Right atrium auricular region (tissue), 2 donors: Measurements from ENCODE around the gene ESRRB. TPM values are rescaled to one million over a fixed set of nuclear protein-coding genes. Genes with fewer than 3 reads are reported as not detected.

ENCODE experiments used
- DNase-seq: peaks from one replicate; pipeline ENCODE4 v3.0.0-alpha.2; 2019; ENCODE audit warnings: low spot score
- H3K27ac ChIP-seq, 2 donors: fragments of 200-600 bp; sonication (generic); 1 replicate in 1 of 2; 2 replicates in 1 of 2; pipeline ENCODE4 v1.5.1; 2016 to 2019
- H3K27me3 ChIP-seq, 2 donors: fragments of 200-600 bp; sonication (generic); one replicate each; pipeline versions ENCODE4 v1.5.1 to v1.6.0; 2017 to 2019
- H3K36me3 ChIP-seq: fragments of 200-600 bp; sonication (generic); one replicate; pipeline ENCODE4 v1.5.1; 2016
- H3K4me1 ChIP-seq, 2 donors: fragments of 200-600 bp; sonication (generic); one replicate each; pipeline versions ENCODE4 v1.5.1 to v1.6.0; 2017 to 2019
- H3K4me3 ChIP-seq, 2 donors: fragments of 200-600 bp; sonication (generic); 1 replicate in 1 of 2; 2 replicates in 1 of 2; pipeline ENCODE4 v1.5.1; 2017 to 2019; ENCODE audit warnings: mild to moderate bottlenecking in 1 of 2, moderate library complexity in 1 of 2
- H3K9me3 ChIP-seq, 2 donors: fragments of 200-600 bp; sonication (generic); one replicate each; pipeline ENCODE4 v1.5.1; 2019
- CTCF ChIP-seq, 2 donors: fragments of 200-600 bp; sonication (generic); IDR thresholded peaks; one replicate each; pipeline ENCODE4 v1.5.1; 2019; ENCODE audit warnings: antibody characterized with exemption in 2 of 2
- total RNA-seq, 2 donors: library from RNA; depleted of rRNA; stranded (reverse); fragments of >200 nt; gene quantifications; one replicate each; pipeline ENCODE4 v1.1.0, GENCODE V29; 2016

Gene ESRRB
- total RNA-seq, 2 donors from 2014 or later = 10.0 to 14.8 TPM

- Histone ChIP-seq H3K36me3 (no peaks in the 10 kb centered on the region), H3K4me3 (no peak overlapping the region), H3K27me3 (no peaks in the 10 kb centered on the region), H3K27ac (no peak overlapping the region), H3K9me3 (no peaks in the 10 kb centered on the region), H3K4me1 (peaks cover 0 to 7% of the 10 kb centered on the region in 2 donors)
- no peak for DNase-seq
- TF ChIP-seq CTCF (IDR thresholded peaks at IDR 0.05) = no peak
Observed at GRCh38 chr14:76510181-76510580, 134.2 kb downstream of the ESRRB start.

GRCh38 chr14:76514213-76514998 lies 138.5 kb downstream of the ESRRB start:
- Histone ChIP-seq H3K4me3 (no peak overlapping the region), H3K9me3 (no peaks in the 10 kb centered on the region), H3K27ac (no peak overlapping the region), H3K4me1 (peaks cover 0 to 7% of the 10 kb centered on the region in 2 donors), H3K27me3 (no peaks in the 10 kb centered on the region), H3K36me3 (no peaks in the 10 kb centered on the region)
- DNase-seq = no peak
- no peak for TF ChIP-seq CTCF (IDR thresholded peaks at IDR 0.05)

- H3K9me3 ChIP-seq = peaks cover 0 to 10% of the 10 kb centered on the region in 2 donors
- no peak overlapping the region for H3K4me3 ChIP-seq
- peaks cover 0 to 7% of the 10 kb centered on the region in 2 donors for H3K4me1 ChIP-seq
- H3K27me3 ChIP-seq = no peaks in the 10 kb centered on the region
- TF ChIP-seq CTCF (IDR thresholded peaks at IDR 0.05) = no peak
- H3K36me3 ChIP-seq = no peaks in the 10 kb centered on the region
- no peak overlapping the region for H3K27ac ChIP-seq
- no peak for DNase-seq
Observed at GRCh38 chr14:76516884-76517283, 140.9 kb downstream of the ESRRB start.

- no peak for DNase-seq
- no peak overlapping the region for H3K4me3 ChIP-seq
- peaks cover 0 to 7% of the 10 kb centered on the region in 2 donors for H3K4me1 ChIP-seq
- no peaks in the 10 kb centered on the region for H3K36me3 ChIP-seq
- TF ChIP-seq CTCF (IDR thresholded peaks at IDR 0.05) = no peak
- peaks cover 0 to 10% of the 10 kb centered on the region in 2 donors for H3K9me3 ChIP-seq
- H3K27me3 ChIP-seq = no peaks in the 10 kb centered on the region
- H3K27ac ChIP-seq = no peak overlapping the region
Observed at GRCh38 chr14:76518366-76518765, 142.4 kb downstream of the ESRRB start.

GRCh38 chr14:76525106-76525821 lies 149.3 kb downstream of the ESRRB start:
- Histone ChIP-seq H3K27ac (no peak overlapping the region), H3K4me1 (no peaks in the 10 kb centered on the region), H3K9me3 (peaks cover 0 to 10% of the 10 kb centered on the region in 2 donors), H3K27me3 (no peaks in the 10 kb centered on the region), H3K4me3 (no peak overlapping the region), H3K36me3 (no peaks in the 10 kb centered on the region)
- DNase-seq = no peak
- no peak for TF ChIP-seq CTCF (IDR thresholded peaks at IDR 0.05)
